SK-N-SH (cell line): ENCODE measurements around the gene MCRIP2. TPM values are rescaled to one million over a fixed set of nuclear protein-coding genes. Genes with fewer than 3 reads are reported as not detected.

ENCODE experiments used
- CTCF ChIA-PET: fragments of 300-600, 350-600 bp; formaldehyde crosslinking; extraction: SDS; loops from one replicate; lab custom pipeline; 2021; lab: Yijun Ruan, JAX
- POLR2A ChIA-PET: fragments of 350-600 bp; sonication (Branson Sonifier 250); formaldehyde crosslinking; extraction: SDS; loops from one replicate; lab custom pipeline; 2020; ENCODE audit warnings: antibody characterized with exemption, inconsistent platforms; lab: Yijun Ruan, JAX
- DNase-seq: peaks from one replicate; pipeline ENCODE4 v3.0.0; 2012
- H2AFZ ChIP-seq: fragments of 200-600 bp; sonication (generic); 2 replicates; pipeline ENCODE4 v1.8.1; 2016; ENCODE audit warnings: antibody characterized with exemption, mild to moderate bottlenecking, low read depth
- H3F3A ChIP-seq: fragments of 200-600 bp; sonication (generic); replicated peaks from 2 replicates; pipeline ENCODE3; 2016; ENCODE audit warnings: antibody characterized with exemption, mild to moderate bottlenecking; ENCODE audit not compliant: insufficient read depth
- H3K27ac ChIP-seq, 2 experiments: fragments of 200-500 bp in 1 of 2; fragments of 200-600 bp in 1 of 2; sonication (Bioruptor generic) in 1 of 2; sonication (generic), shearing (Covaris generic) in 1 of 2; 2 replicates each; pipeline versions ENCODE4 v1.5.1 to v1.6.1; 2014 to 2016; ENCODE audit warnings: low read depth in 2 of 2, inconsistent platforms in 1 of 2, low read length in 1 of 2, mild to moderate bottlenecking in 1 of 2, mixed read lengths in 1 of 2
- H3K27me3 ChIP-seq: fragments of 200-600 bp; sonication (generic), shearing (Covaris generic); 2 replicates; pipeline ENCODE4 v1.6.1; 2016; ENCODE audit warnings: mixed run types; ENCODE audit not compliant: insufficient read depth
- H3K36me3 ChIP-seq, 2 experiments: fragments of 200-500 bp in 1 of 2; fragments of 200-600 bp in 1 of 2; sonication (Bioruptor generic) in 1 of 2; sonication (generic) in 1 of 2; replicated peaks in 1 of 2; 2 replicates each; pipeline versions ENCODE3 to v1.5.1; 2014 to 2016; ENCODE audit warnings: low read length in 1 of 2, mild to moderate bottlenecking in 1 of 2; ENCODE audit not compliant: insufficient read depth in 2 of 2, control insufficient read depth in 1 of 2
- H3K4me1 ChIP-seq, 2 experiments: fragments of 200-500 bp in 1 of 2; fragments of 200-600 bp in 1 of 2; sonication (Bioruptor generic) in 1 of 2; sonication (generic), shearing (Covaris generic) in 1 of 2; 2 replicates each; pipeline versions ENCODE4 v1.5.1 to v1.6.1; 2014 to 2016; ENCODE audit warnings: low read depth in 1 of 2, low read length in 1 of 2, mixed run types in 1 of 2; ENCODE audit not compliant: insufficient read depth in 2 of 2, control insufficient read depth in 1 of 2
- H3K4me2 ChIP-seq: fragments of 200-600 bp; sonication (generic), shearing (Covaris generic); 2 replicates; pipeline ENCODE4 v1.6.1; 2017; ENCODE audit warnings: mixed run types
- H3K4me3 ChIP-seq, 2 experiments: fragments of 200-500 bp in 1 of 2; fragments of 200-600 bp in 1 of 2; sonication (Bioruptor generic) in 1 of 2; sonication (generic), shearing (Covaris generic) in 1 of 2; 2 replicates each; pipeline versions ENCODE4 v1.5.1 to v1.8.1; 2014 to 2016; ENCODE audit warnings: low read depth in 2 of 2, inconsistent platforms in 1 of 2, low read length in 1 of 2, mild to moderate bottlenecking in 1 of 2, mixed read lengths in 1 of 2, moderate library complexity in 1 of 2
- H3K79me2 ChIP-seq: fragments of 200-600 bp; sonication (generic); 2 replicates; pipeline ENCODE4 v1.8.1; 2017; ENCODE audit warnings: mild to moderate bottlenecking; ENCODE audit not compliant: insufficient read depth
- H3K9ac ChIP-seq: fragments of 200-600 bp; sonication (generic); 2 replicates; pipeline ENCODE4 v1.6.1; 2017; ENCODE audit warnings: mixed run types
- H3K9me2 ChIP-seq: fragments of 200-600 bp; sonication (generic); 2 replicates; pipeline ENCODE4 v1.6.1; 2017; ENCODE audit warnings: mixed run types
- H3K9me3 ChIP-seq: fragments of 200-600 bp; sonication (generic); 2 replicates; pipeline ENCODE4 v1.6.1; 2017; ENCODE audit warnings: mixed run types, mild to moderate bottlenecking, moderate library complexity
- H4K20me1 ChIP-seq: fragments of 200-600 bp; sonication (generic); 2 replicates; pipeline ENCODE4 v1.6.1; 2017; ENCODE audit warnings: mild to moderate bottlenecking, mixed run types; ENCODE audit not compliant: insufficient read depth
- EZH2phosphoT487 ChIP-seq: fragments of 200-600 bp; sonication (generic); IDR thresholded peaks from 2 replicates; pipeline ENCODE4 v1.6.1; 2017; ENCODE audit warnings: low read depth, mixed run types, mild to moderate bottlenecking, antibody characterized with exemption, moderate library complexity, borderline replicate concordance
- FOXJ3 ChIP-seq: sonication (generic); formaldehyde crosslinking; IDR thresholded peaks from 2 replicates; pipeline ENCODE4 v1.5.1; 2020; ENCODE audit warnings: mild to moderate bottlenecking, missing genetic modification reagents
- GABPA ChIP-seq: IDR thresholded peaks from 2 replicates; pipeline ENCODE4 v1.4.0; 2012; ENCODE audit warnings: low read depth, mild to moderate bottlenecking
- MEF2A ChIP-seq: IDR thresholded peaks from 2 replicates; pipeline ENCODE4 v1.4.0; 2012; ENCODE audit warnings: low read depth, borderline replicate concordance
- MXI1 ChIP-seq: IDR thresholded peaks from 2 replicates; pipeline ENCODE4 v1.6.1; 2012; ENCODE audit warnings: mild to moderate bottlenecking, low read depth, low read length, improper control_type of control experiment
- RCOR1 ChIP-seq: fragments of 150-350 bp; IDR thresholded peaks from 2 replicates; pipeline ENCODE4 v1.6.1; 2017; ENCODE audit warnings: antibody characterized with exemption, low read length
- TCF12 ChIP-seq: IDR thresholded peaks from 2 replicates; pipeline ENCODE4 v1.4.0; 2012
- WGBS: methylation state at CpG from one replicate; pipeline ENCODE4 v1.1.6; 2017; ENCODE audit warnings: low lambda C conversion rate; 5-methylcytosine and 5-hydroxymethylcytosine counted together
- polyA plus RNA-seq, 3 experiments: library from polyadenylated mRNA; depleted of rRNA; stranded (reverse); fragments of >200 nt; gene quantifications; 2 replicates each; pipeline ENCODE4 v1.2.3, GENCODE V29; 2012
- TF ChIP-seq, protein P1 (sequence below): IDR thresholded peaks from 2 replicates; pipeline ENCODE4 v1.6.1; 2012; ENCODE audit warnings: mild to moderate bottlenecking, low read depth, low read length, moderate library complexity
- TF ChIP-seq, protein P2 (sequence below): fragments of 150-350 bp; IDR thresholded peaks from 2 replicates; pipeline ENCODE4 v1.6.1; 2016; ENCODE audit warnings: mild to moderate bottlenecking, low read depth, low read length

MCRIP2 gene
- polyA plus RNA-seq, 1 of the 3 experiments (the other 2 are of a cell fraction), result 36.9 TPM

DNA sequence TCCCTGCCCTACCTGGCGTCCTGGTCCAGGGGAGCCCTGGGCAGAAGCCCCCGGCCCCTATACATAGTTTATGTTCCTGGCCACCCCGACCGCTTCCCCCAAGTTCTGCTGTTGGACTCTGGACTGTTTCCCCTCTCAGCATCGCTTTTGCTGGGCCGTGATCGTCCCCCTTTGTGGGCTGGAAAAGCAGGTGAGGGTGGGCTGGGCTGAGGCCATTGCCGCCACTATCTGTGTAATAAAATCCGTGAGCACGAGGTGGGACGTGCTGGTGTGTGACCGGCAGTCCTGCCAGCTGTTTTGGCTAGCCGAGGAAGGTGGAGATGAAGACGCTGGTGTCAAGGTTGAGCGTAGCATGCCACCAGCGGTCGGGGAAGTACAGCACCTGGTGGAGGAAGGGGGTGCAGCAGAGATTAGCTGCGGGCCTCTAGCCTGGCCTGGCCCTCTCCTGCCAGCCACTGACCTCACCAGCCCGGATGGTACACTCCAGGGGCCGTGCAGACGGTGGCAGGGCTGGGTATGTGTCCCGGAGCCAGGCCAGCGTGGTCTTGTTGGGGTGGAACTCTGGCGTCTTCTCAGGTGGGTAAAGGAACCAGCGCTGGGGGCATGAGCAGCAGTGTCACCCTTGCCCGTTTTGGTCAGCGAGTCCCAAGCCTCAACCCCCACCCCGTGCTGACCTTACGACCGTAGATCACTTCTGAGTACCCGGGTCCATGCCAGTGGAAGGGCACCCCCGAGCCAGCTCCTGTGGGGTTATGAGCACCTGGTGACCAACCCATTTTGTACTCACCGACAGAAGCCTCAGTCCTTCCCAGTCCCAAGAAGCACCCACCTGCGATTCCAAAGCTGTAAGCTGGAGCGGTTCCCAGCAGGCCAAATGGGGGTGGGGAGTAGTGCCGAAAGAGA is 41.1 kb downstream of the MCRIP2 start:
- H2AFZ ChIP-seq, result no peak overlapping the region
- H3K27me3 ChIP-seq, result no peaks in the 10 kb centered on the region
- H3K9me2 ChIP-seq, result no peaks in the 10 kb centered on the region
- H4K20me1 ChIP-seq, result peaks cover 23% of the 10 kb centered on the region
- no peaks in the 10 kb centered on the region for H3K9me3 ChIP-seq
- ChIA-PET POLR2A (no interaction called here), CTCF (interaction anchor here (0.6 to 2.5 kb wide), 5 partner anchors 7 to 58 kb away, joined by 3 to 12 read pairs (median 3); partner anchors contain the start of genes CIAO3, RHOT2 and WDR24)
- H3K79me2 ChIP-seq, result peaks cover 37% of the 10 kb centered on the region
- H3K4me1 ChIP-seq, result peaks cover 8 to 56% of the 10 kb centered on the region in 2 experiments; a peak in 2 of 4 replicates
- peak overlapping the region; percentile 90 for H3K4me2 ChIP-seq
- no peak for DNase-seq
- H3K9ac ChIP-seq, result no peak overlapping the region
- TF ChIP-seq MXI1 (no peak), FOXJ3 (CRISPR knock-in tag) (no peak), EZH2phosphoT487 (no peak), MEF2A (no peak), RCOR1 (no peak), TCF12 (no peak), GABPA (no peak)
- TF ChIP-seq, protein P1, sequence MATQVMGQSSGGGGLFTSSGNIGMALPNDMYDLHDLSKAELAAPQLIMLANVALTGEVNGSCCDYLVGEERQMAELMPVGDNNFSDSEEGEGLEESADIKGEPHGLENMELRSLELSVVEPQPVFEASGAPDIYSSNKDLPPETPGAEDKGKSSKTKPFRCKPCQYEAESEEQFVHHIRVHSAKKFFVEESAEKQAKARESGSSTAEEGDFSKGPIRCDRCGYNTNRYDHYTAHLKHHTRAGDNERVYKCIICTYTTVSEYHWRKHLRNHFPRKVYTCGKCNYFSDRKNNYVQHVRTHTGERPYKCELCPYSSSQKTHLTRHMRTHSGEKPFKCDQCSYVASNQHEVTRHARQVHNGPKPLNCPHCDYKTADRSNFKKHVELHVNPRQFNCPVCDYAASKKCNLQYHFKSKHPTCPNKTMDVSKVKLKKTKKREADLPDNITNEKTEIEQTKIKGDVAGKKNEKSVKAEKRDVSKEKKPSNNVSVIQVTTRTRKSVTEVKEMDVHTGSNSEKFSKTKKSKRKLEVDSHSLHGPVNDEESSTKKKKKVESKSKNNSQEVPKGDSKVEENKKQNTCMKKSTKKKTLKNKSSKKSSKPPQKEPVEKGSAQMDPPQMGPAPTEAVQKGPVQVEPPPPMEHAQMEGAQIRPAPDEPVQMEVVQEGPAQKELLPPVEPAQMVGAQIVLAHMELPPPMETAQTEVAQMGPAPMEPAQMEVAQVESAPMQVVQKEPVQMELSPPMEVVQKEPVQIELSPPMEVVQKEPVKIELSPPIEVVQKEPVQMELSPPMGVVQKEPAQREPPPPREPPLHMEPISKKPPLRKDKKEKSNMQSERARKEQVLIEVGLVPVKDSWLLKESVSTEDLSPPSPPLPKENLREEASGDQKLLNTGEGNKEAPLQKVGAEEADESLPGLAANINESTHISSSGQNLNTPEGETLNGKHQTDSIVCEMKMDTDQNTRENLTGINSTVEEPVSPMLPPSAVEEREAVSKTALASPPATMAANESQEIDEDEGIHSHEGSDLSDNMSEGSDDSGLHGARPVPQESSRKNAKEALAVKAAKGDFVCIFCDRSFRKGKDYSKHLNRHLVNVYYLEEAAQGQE, result no peak
- TF ChIP-seq, protein P2, sequence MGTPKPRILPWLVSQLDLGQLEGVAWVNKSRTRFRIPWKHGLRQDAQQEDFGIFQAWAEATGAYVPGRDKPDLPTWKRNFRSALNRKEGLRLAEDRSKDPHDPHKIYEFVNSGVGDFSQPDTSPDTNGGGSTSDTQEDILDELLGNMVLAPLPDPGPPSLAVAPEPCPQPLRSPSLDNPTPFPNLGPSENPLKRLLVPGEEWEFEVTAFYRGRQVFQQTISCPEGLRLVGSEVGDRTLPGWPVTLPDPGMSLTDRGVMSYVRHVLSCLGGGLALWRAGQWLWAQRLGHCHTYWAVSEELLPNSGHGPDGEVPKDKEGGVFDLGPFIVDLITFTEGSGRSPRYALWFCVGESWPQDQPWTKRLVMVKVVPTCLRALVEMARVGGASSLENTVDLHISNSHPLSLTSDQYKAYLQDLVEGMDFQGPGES, result no peak
- 88% methylated on average over 34 of the region's 36 CpGs for WGBS
- peaks cover 10% of the 10 kb centered on the region for H3F3A ChIP-seq
- peak overlapping the region in 1 of 2 experiments; percentile 39; a peak in 3 of 4 replicates for H3K27ac ChIP-seq
- H3K4me3 ChIP-seq, result peak overlapping the region; percentile 60 to 68; a peak in 3 of 4 replicates
- H3K36me3 ChIP-seq, result peaks cover 13 to 39% of the 10 kb centered on the region in 2 experiments
